Karpas-422 (cell line): ENCODE data around the gene CISTR. TPM values are rescaled to one million over a fixed set of nuclear protein-coding genes. Genes with fewer than 3 reads are reported as not detected.

Source experiments
- DNase-seq: peaks from one replicate; pipeline ENCODE4 v3.0.0-alpha.2; 2015
- H2AFZ ChIP-seq: fragments of 200-600 bp; sonication (generic); 2 replicates; pipeline ENCODE4 v1.6.1; 2014; ENCODE audit warnings: antibody characterized with exemption, low read length, mixed read lengths
- H3K27ac ChIP-seq: fragments of 200-600 bp; sonication (generic); 2 replicates; pipeline ENCODE4 v1.5.1; 2014; ENCODE audit warnings: mild to moderate bottlenecking, low read length, moderate library complexity
- H3K27me3 ChIP-seq: fragments of 200-600 bp; sonication (generic); 2 replicates; pipeline ENCODE4 v1.6.1; 2014; ENCODE audit warnings: low read length, mixed read lengths
- H3K36me3 ChIP-seq: fragments of 200-600 bp; sonication (generic); 2 replicates; pipeline ENCODE4 v1.6.1; 2014; ENCODE audit warnings: low read length, mixed read lengths; ENCODE audit not compliant: insufficient read depth
- H3K4me1 ChIP-seq: fragments of 200-600 bp; sonication (generic); 2 replicates; pipeline ENCODE4 v1.6.1; 2014; ENCODE audit warnings: mild to moderate bottlenecking, low read length, mixed read lengths
- H3K4me2 ChIP-seq: fragments of 200-600 bp; sonication (generic); 2 replicates; pipeline ENCODE4 v1.6.1; 2014; ENCODE audit warnings: low read length, low read depth, mild to moderate bottlenecking; ENCODE audit not compliant: poor library complexity, severe bottlenecking
- H3K4me3 ChIP-seq: fragments of 200-600 bp; sonication (generic); 2 replicates; pipeline ENCODE4 v1.5.1; 2014; ENCODE audit warnings: mild to moderate bottlenecking, antibody characterized with exemption, low read length, mixed read lengths
- H3K79me2 ChIP-seq: fragments of 200-600 bp; sonication (generic); 2 replicates; pipeline ENCODE4 v1.6.1; 2014; ENCODE audit warnings: mild to moderate bottlenecking, low read length, mixed read lengths
- H3K9ac ChIP-seq: fragments of 200-600 bp; sonication (generic); 2 replicates; pipeline ENCODE4 v1.6.0; 2014; ENCODE audit warnings: low read length
- H3K9me2 ChIP-seq: fragments of 200-600 bp; sonication (generic), shearing (Covaris generic); replicated peaks from 2 replicates; pipeline ENCODE4 v1.6.0; 2014; ENCODE audit warnings: mild to moderate bottlenecking, low read length, moderate library complexity; ENCODE audit not compliant: insufficient read depth
- H3K9me3 ChIP-seq: fragments of 300-700, 200-600 bp; sonication (generic); 2 replicates; pipeline ENCODE4 v1.6.1; 2014; ENCODE audit warnings: low read length, mixed read lengths
- H4K20me1 ChIP-seq: fragments of 200-600 bp; sonication (generic); 2 replicates; pipeline ENCODE4 v1.6.1; 2014; ENCODE audit warnings: mild to moderate bottlenecking, antibody characterized with exemption, low read length, low read depth; ENCODE audit not compliant: insufficient read depth
- total RNA-seq: library from RNA; depleted of rRNA; stranded (reverse); fragments of >200 nt; shearing (Covaris generic); gene quantifications from 2 replicates; pipeline ENCODE4 v1.2.3, GENCODE V29; 2014; ENCODE audit warnings: low replicate concordance

Gene CISTR
- total RNA-seq, 1 experiment from 2014 or later = not detected

GRCh38 chr12:53747095-53747494, 4.7 kb downstream of the CISTR start:
- H3K79me2 ChIP-seq = no peaks in the 10 kb centered on the region
- no peak overlapping the region for H3K9ac ChIP-seq
- H3K27ac ChIP-seq = no peak overlapping the region
- H3K9me3 ChIP-seq = no peaks in the 10 kb centered on the region
- H3K4me1 ChIP-seq = peaks cover 34% of the 10 kb centered on the region
- H3K36me3 ChIP-seq = no peaks in the 10 kb centered on the region
- H4K20me1 ChIP-seq = no peaks in the 10 kb centered on the region
- no peaks in the 10 kb centered on the region for H3K27me3 ChIP-seq
- no peak overlapping the region for H3K4me3 ChIP-seq
- no peak overlapping the region for H2AFZ ChIP-seq
- DNase-seq = no peak
- no peaks in the 10 kb centered on the region for H3K9me2 ChIP-seq
- no peak overlapping the region for H3K4me2 ChIP-seq

DNA sequence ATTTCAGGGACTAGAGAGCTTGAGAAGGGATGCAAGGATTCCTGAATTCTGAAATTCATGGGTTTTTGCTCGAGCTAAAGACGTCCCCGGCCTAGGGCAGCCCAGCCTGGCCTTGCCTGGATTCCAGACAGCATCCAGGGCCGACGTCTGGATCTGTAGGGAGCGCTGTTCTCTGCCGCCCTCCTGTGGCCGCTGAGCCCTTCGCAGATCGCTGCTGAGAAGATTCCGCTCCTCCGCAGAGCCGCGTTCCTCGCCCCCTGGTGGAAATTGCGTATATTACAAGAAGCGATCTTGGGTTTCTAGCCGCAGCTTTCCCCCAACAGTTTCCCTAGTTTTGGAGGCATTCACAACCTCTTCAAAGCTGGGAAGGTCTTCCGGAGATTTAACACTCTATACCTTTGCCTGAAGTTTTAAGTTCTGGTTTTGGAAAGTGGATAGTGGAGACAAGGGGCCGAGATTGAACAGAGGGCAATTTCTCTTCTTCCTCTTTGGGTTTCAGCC, 5.1 kb downstream of the CISTR start:
- H3K36me3 ChIP-seq = no peaks in the 10 kb centered on the region
- no peak overlapping the region for H3K27ac ChIP-seq
- H2AFZ ChIP-seq = no peak overlapping the region
- no peaks in the 10 kb centered on the region for H3K9me3 ChIP-seq
- peaks cover 29% of the 10 kb centered on the region for H3K4me1 ChIP-seq
- no peak overlapping the region for H3K9ac ChIP-seq
- H3K27me3 ChIP-seq = no peaks in the 10 kb centered on the region
- H3K9me2 ChIP-seq = no peaks in the 10 kb centered on the region
- DNase-seq = peak; percentile 95
- no peaks in the 10 kb centered on the region for H3K79me2 ChIP-seq
- no peaks in the 10 kb centered on the region for H4K20me1 ChIP-seq
- H3K4me2 ChIP-seq = no peak overlapping the region
- no peak overlapping the region for H3K4me3 ChIP-seq

DNA sequence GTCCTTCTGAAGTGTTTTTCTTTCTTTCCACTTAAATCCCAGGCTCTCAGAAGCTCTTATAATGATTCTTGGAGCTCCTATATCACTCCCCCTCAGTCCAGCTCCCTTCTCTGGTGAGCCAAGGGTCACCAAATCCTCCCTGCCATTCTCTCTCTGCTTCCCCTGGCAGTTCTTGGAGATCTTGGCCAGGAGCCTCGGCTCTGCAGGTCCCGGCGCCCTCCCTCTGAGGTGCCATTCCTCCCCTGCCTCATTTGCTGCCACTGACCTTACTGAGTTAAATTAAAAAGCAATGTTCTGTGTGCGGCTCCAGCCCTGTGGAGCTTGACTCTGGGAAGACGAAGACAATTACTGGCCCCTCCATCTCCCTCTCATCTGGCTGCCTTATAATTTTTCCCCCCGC, 7.0 kb downstream of the CISTR start:
- H3K4me1 ChIP-seq = peaks cover 10% of the 10 kb centered on the region
- no peak overlapping the region for H2AFZ ChIP-seq
- H4K20me1 ChIP-seq = no peaks in the 10 kb centered on the region
- H3K4me2 ChIP-seq = no peak overlapping the region
- no peak overlapping the region for H3K4me3 ChIP-seq
- H3K36me3 ChIP-seq = no peaks in the 10 kb centered on the region
- no peaks in the 10 kb centered on the region for H3K79me2 ChIP-seq
- H3K27ac ChIP-seq = no peak overlapping the region
- no peaks in the 10 kb centered on the region for H3K9me3 ChIP-seq
- H3K9me2 ChIP-seq = no peaks in the 10 kb centered on the region
- no peaks in the 10 kb centered on the region for H3K27me3 ChIP-seq
- no peak for DNase-seq
- no peak overlapping the region for H3K9ac ChIP-seq

DNA sequence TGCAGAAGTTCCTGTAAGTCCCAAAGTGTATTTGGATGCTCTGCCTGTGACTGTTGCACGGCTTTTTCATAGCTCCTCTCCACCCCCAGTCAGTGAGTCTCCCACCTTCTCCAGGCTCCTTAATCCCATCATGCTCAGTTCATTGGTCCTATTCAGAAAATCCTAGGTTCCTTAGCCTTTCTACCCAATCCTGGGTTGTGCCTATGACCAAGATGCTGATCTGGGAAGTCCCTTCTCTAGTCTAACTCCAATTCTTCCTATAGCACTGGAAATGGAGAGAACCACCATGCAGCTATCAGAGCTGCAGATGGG, 7.7 kb downstream of the CISTR start:
- no peaks in the 10 kb centered on the region for H3K9me2 ChIP-seq
- H3K27ac ChIP-seq = no peak overlapping the region
- H3K9me3 ChIP-seq = no peaks in the 10 kb centered on the region
- H3K36me3 ChIP-seq = no peaks in the 10 kb centered on the region
- H3K9ac ChIP-seq = no peak overlapping the region
- no peak overlapping the region for H3K4me3 ChIP-seq
- H3K27me3 ChIP-seq = no peaks in the 10 kb centered on the region
- H3K79me2 ChIP-seq = no peaks in the 10 kb centered on the region
- DNase-seq = no peak
- peaks cover 9% of the 10 kb centered on the region for H3K4me1 ChIP-seq
- H2AFZ ChIP-seq = no peak overlapping the region
- no peak overlapping the region for H3K4me2 ChIP-seq
- no peaks in the 10 kb centered on the region for H4K20me1 ChIP-seq

- Histone ChIP-seq H3K36me3 (no peaks in the 10 kb centered on the region), H4K20me1 (no peaks in the 10 kb centered on the region), H3K9me3 (no peaks in the 10 kb centered on the region), H3K79me2 (no peaks in the 10 kb centered on the region), H3K4me3 (peak overlapping the region; percentile 41; the same call in 1 of the 2 replicates), H2AFZ (peak overlapping the region; percentile 70; the same call in 1 of the 2 replicates), H3K4me2 (peak overlapping the region; percentile 65), H3K27ac (no peak overlapping the region), H3K9me2 (no peaks in the 10 kb centered on the region), H3K9ac (peak overlapping the region; percentile 43; the same call in 1 of the 2 replicates), H3K27me3 (no peaks in the 10 kb centered on the region), H3K4me1 (peaks cover 9% of the 10 kb centered on the region)
- DNase-seq = peak; percentile 89
Measured at GRCh38 chr12:53743266-53744129, 8.3 kb downstream of the CISTR start.

- no peak overlapping the region for H2AFZ ChIP-seq
- H4K20me1 ChIP-seq = no peaks in the 10 kb centered on the region
- no peak for DNase-seq
- no peaks in the 10 kb centered on the region for H3K36me3 ChIP-seq
- H3K79me2 ChIP-seq = no peaks in the 10 kb centered on the region
- H3K9ac ChIP-seq = no peak overlapping the region
- H3K4me2 ChIP-seq = no peak overlapping the region
- H3K27ac ChIP-seq = no peak overlapping the region
- H3K27me3 ChIP-seq = no peaks in the 10 kb centered on the region
- no peaks in the 10 kb centered on the region for H3K9me3 ChIP-seq
- H3K9me2 ChIP-seq = no peaks in the 10 kb centered on the region
- H3K4me3 ChIP-seq = no peak overlapping the region
- peaks cover 6% of the 10 kb centered on the region for H3K4me1 ChIP-seq
Measured at GRCh38 chr12:53740130-53740491, 11.7 kb downstream of the CISTR start.

- no peaks in the 10 kb centered on the region for H3K79me2 ChIP-seq
- no peaks in the 10 kb centered on the region for H3K27me3 ChIP-seq
- H2AFZ ChIP-seq = no peak overlapping the region
- peaks cover 6% of the 10 kb centered on the region for H3K4me1 ChIP-seq
- no peaks in the 10 kb centered on the region for H4K20me1 ChIP-seq
- no peak overlapping the region for H3K27ac ChIP-seq
- no peak for DNase-seq
- H3K9me3 ChIP-seq = no peaks in the 10 kb centered on the region
- no peak overlapping the region for H3K4me3 ChIP-seq
- no peak overlapping the region for H3K9ac ChIP-seq
- H3K9me2 ChIP-seq = no peaks in the 10 kb centered on the region
- H3K36me3 ChIP-seq = no peaks in the 10 kb centered on the region
- no peak overlapping the region for H3K4me2 ChIP-seq
Measured at GRCh38 chr12:53739214-53740129, 12.3 kb downstream of the CISTR start.
